CD1c-positive myeloid dendritic cell (primary cell): Measurements from ENCODE around the gene ZNF391.
A peak's percentile ranks its signal among the peaks of the same experiment; 100 is the strongest.
"Not testable (repeated sequence)": the region's sequence is repeated elsewhere in the genome, so short reads cannot be mapped to it uniquely, and the experiment has no call there.

Experiments
- DNase-seq: peaks from one replicate; pipeline ENCODE4 v3.0.0-alpha.2; 2016; ENCODE audit errors: extremely low spot score

The ZNF391 gene

GRCh38 chr6:27388293-27389197 lies at the start of gene ZNF391:
Gene ZNF391 (plus strand): TSS chr6:27388759. CDS start chr6:27400371, 11,612 bp downstream.
- peak; percentile 55 for DNase-seq

GRCh38 chr6:27352850-27353249 lies 35.7 kb upstream of the ZNF391 start:
- DNase-seq = no peak

- no peak for DNase-seq
Measured at GRCh38 chr6:27358786-27359185, 29.8 kb upstream of the ZNF391 start.

- no peak for DNase-seq
Measured at GRCh38 chr6:27359231-27359630, 29.3 kb upstream of the ZNF391 start.

- DNase-seq = no peak
Measured at GRCh38 chr6:27368202-27368601, 20.4 kb upstream of the ZNF391 start.

- DNase-seq = no peak
Measured at GRCh38 chr6:27370391-27370790, 18.2 kb upstream of the ZNF391 start.

GRCh38 chr6:27374824-27375612 lies 13.5 kb upstream of the ZNF391 start:
- DNase-seq = peak; percentile 30

- no peak for DNase-seq
Measured at GRCh38 chr6:27375613-27376079, 12.9 kb upstream of the ZNF391 start.

- not testable (repeated sequence) for DNase-seq
Measured at GRCh38 chr6:27378406-27378805, 10.2 kb upstream of the ZNF391 start.

- DNase-seq = not testable (repeated sequence)
Measured at GRCh38 chr6:27381001-27381400, 7.6 kb upstream of the ZNF391 start.

- no peak for DNase-seq
Measured at GRCh38 chr6:27383011-27383410, 5.5 kb upstream of the ZNF391 start.

GRCh38 chr6:27383481-27383880 lies 5.1 kb upstream of the ZNF391 start:
- no peak for DNase-seq

- DNase-seq = no peak
Measured at GRCh38 chr6:27392623-27393022, 4.1 kb downstream of the ZNF391 start.

- no peak for DNase-seq
Measured at GRCh38 chr6:27394073-27394472, 5.5 kb downstream of the ZNF391 start.

- DNase-seq = no peak
Measured at GRCh38 chr6:27400877-27401642, 12.5 kb downstream of the ZNF391 start.

GRCh38 chr6:27406085-27406484 lies 17.5 kb downstream of the ZNF391 start:
- no peak for DNase-seq

GRCh38 chr6:27407153-27407814 lies 18.7 kb downstream of the ZNF391 start:
- no peak for DNase-seq

- no peak for DNase-seq
Measured at GRCh38 chr6:27414300-27414699, 25.7 kb downstream of the ZNF391 start.

GRCh38 chr6:27414996-27415395 lies 26.4 kb downstream of the ZNF391 start:
- DNase-seq = no peak

- no peak for DNase-seq
Measured at GRCh38 chr6:27415898-27416297, 27.3 kb downstream of the ZNF391 start.

GRCh38 chr6:27419363-27419762 lies 30.8 kb downstream of the ZNF391 start:
- DNase-seq = no peak
